Peyer's patch (tissue), 4 donors: ENCODE data around the gene PPFIBP2. TPM values are rescaled to one million over a fixed set of nuclear protein-coding genes. Genes with fewer than 3 reads are reported as not detected.

ENCODE experiments used
- DNase-seq, 3 donors: peaks; one replicate each; pipeline ENCODE4 v3.0.0-alpha.2; 2017 to 2019
- H3K27ac ChIP-seq, 4 donors: fragments of 200-600 bp; sonication (generic); one replicate each; pipeline ENCODE4 v1.5.1; 2016 to 2019
- H3K27me3 ChIP-seq, 2 donors: fragments of 200-600 bp; sonication (generic); one replicate each; pipeline ENCODE4 v1.5.1; 2019
- H3K36me3 ChIP-seq, 3 donors: fragments of 200-600 bp; sonication (generic); one replicate each; pipeline ENCODE4 v1.5.1; 2016 to 2019
- H3K4me1 ChIP-seq, 4 donors: fragments of 200-600 bp; sonication (generic); one replicate each; pipeline ENCODE4 v1.5.1; 2016 to 2019
- H3K4me3 ChIP-seq, 4 donors: fragments of 200-600 bp; sonication (generic); 1 replicate in 3 of 4; 2 replicates in 1 of 4; pipeline ENCODE4 v1.5.1; 2016 to 2019; ENCODE audit warnings: mild to moderate bottlenecking in 1 of 4
- H3K9me3 ChIP-seq, 4 donors: fragments of 200-600 bp; sonication (generic); one replicate each; pipeline ENCODE4 v1.5.1; 2016 to 2019; ENCODE audit warnings: mild to moderate bottlenecking in 1 of 4
- POLR2A ChIP-seq, 2 donors: fragments of 450-650 bp; IDR thresholded peaks; one replicate each; pipeline ENCODE4 v1.5.1; 2017; ENCODE audit warnings: antibody characterized with exemption in 2 of 2, mild to moderate bottlenecking in 2 of 2, moderate library complexity in 2 of 2
- total RNA-seq, 4 donors: library from RNA; depleted of rRNA; stranded (reverse); fragments of >200 nt; gene quantifications; one replicate each; pipeline ENCODE4 v1.1.0, GENCODE V29; 2016
- TF ChIP-seq, protein P1 (sequence below), 6 experiments: fragments of 450-650 bp in 4 of 6; fragments of 200-600 bp in 2 of 6; sonication (generic) in 1 of 6; IDR thresholded peaks; one replicate each; pipeline ENCODE4 v1.5.1; 2017 to 2019; ENCODE audit warnings: antibody characterized with exemption in 6 of 6, mild to moderate bottlenecking in 3 of 6, moderate library complexity in 1 of 6

Gene PPFIBP2
- total RNA-seq, 4 donors from 2014 or later = 74.6 to 245 (median 148) TPM

DNA sequence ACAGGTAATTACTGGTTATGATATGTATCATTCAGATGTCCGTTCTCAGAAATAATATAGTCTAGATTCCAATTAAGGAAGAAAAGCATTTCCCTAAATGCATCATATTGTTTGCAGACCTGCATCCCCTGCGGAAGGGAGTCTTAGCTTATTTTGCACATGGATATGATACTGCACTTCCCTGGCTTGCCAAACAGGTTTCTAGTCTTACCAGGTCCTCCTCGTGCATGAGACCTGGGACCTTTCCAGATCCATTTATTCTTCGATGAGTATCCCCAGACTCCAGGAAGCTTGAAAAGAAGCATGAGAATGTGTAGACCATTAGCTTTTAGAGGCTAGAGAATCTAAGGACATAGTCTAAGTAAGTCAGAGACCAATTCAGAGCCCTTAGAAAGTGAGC lies 128.9 kb downstream of the PPFIBP2 start:
- peaks cover 0 to 42% (median 0%) of the 10 kb centered on the region in 3 donors for H3K36me3 ChIP-seq
- no peak overlapping the region for H3K4me3 ChIP-seq
- TF ChIP-seq POLR2A (IDR thresholded peaks at IDR 0.05) = no peak
- TF ChIP-seq, protein P1, sequence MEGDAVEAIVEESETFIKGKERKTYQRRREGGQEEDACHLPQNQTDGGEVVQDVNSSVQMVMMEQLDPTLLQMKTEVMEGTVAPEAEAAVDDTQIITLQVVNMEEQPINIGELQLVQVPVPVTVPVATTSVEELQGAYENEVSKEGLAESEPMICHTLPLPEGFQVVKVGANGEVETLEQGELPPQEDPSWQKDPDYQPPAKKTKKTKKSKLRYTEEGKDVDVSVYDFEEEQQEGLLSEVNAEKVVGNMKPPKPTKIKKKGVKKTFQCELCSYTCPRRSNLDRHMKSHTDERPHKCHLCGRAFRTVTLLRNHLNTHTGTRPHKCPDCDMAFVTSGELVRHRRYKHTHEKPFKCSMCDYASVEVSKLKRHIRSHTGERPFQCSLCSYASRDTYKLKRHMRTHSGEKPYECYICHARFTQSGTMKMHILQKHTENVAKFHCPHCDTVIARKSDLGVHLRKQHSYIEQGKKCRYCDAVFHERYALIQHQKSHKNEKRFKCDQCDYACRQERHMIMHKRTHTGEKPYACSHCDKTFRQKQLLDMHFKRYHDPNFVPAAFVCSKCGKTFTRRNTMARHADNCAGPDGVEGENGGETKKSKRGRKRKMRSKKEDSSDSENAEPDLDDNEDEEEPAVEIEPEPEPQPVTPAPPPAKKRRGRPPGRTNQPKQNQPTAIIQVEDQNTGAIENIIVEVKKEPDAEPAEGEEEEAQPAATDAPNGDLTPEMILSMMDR (IDR thresholded peaks at IDR 0.05) = no peak
- no peaks in the 10 kb centered on the region for H3K27me3 ChIP-seq
- peaks cover 0 to 24% (median 0%) of the 10 kb centered on the region in 4 donors for H3K4me1 ChIP-seq
- no peak for DNase-seq
- no peak overlapping the region for H3K27ac ChIP-seq
- no peaks in the 10 kb centered on the region for H3K9me3 ChIP-seq

DNA sequence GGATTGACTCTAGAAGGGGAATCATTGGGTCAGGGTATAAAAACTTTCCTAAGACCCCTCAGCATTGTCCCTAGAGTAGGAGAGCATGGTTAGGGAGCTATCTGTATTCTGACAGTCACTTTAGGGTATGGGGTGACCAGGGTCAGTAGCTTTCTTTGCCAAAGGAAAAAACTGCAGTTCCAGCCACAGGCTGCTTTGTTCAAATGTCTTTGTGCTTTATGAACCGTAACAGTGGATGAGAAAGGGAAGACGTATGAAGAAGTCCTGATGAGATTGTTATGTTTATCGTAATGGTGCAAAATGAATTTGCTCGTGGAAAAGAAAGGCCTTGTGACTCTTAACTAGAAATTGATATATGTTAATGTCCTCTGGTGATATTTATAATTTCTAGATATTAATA lies 129.5 kb downstream of the PPFIBP2 start:
- H3K27ac ChIP-seq = no peak overlapping the region
- H3K4me1 ChIP-seq = peaks cover 0 to 24% (median 0%) of the 10 kb centered on the region in 4 donors
- no peaks in the 10 kb centered on the region for H3K9me3 ChIP-seq
- H3K36me3 ChIP-seq = peaks cover 0 to 40% (median 0%) of the 10 kb centered on the region in 3 donors
- TF ChIP-seq POLR2A (IDR thresholded peaks at IDR 0.05) = no peak
- TF ChIP-seq, protein P1 (IDR thresholded peaks at IDR 0.05) = no peak
- no peak overlapping the region for H3K4me3 ChIP-seq
- DNase-seq = no peak
- H3K27me3 ChIP-seq = no peaks in the 10 kb centered on the region

DNA sequence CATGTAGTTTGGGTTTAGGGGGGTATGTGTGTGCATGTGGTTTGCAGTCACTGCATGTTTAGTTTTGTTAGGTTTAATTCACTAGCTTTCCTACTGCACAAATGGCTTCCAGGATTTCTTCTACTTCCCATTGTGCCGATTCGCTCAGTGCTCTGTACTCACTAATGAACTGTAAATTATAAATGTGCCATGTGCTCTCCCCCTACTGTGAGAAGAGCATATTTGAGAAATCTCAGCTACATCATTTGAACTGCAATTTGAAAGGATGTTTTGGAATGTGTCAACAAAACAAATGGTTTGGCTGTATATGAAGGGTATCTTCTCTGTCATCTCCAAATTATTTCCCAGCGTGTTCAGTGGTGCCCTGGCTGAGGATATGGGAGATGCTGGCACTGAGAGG lies 131.4 kb downstream of the PPFIBP2 start:
- Histone ChIP-seq H3K36me3 (peaks cover 0 to 55% (median 0%) of the 10 kb centered on the region in 3 donors), H3K4me3 (no peak overlapping the region), H3K27ac (no peak overlapping the region), H3K9me3 (no peaks in the 10 kb centered on the region), H3K4me1 (peaks cover 0 to 5% (median 0%) of the 10 kb centered on the region in 4 donors), H3K27me3 (no peaks in the 10 kb centered on the region)
- no peak for TF ChIP-seq POLR2A (IDR thresholded peaks at IDR 0.05)
- TF ChIP-seq, protein P1 (IDR thresholded peaks at IDR 0.05) = no peak
- no peak for DNase-seq

DNA sequence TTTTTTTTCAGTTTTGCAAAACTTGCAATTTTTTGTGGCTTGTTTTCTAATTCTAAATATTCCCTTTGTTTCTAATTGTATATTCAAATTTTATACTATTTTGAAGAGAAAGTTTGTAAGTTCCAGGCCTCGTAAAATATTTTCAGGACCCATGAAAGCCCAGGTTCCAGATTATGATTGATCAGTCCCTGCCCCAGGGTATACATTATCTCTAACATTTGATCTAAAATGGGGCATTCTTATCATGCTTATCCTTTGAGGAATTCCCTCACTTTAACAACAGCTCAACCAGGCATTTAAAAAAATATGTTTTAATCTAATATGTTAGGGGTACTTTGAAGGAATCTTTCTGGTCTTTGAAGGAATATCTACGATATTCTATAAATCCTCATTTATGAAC lies 133.1 kb downstream of the PPFIBP2 start:
- no peak for TF ChIP-seq POLR2A (IDR thresholded peaks at IDR 0.05)
- TF ChIP-seq, protein P1 (IDR thresholded peaks at IDR 0.05) = no peak
- no peak for DNase-seq

DNA sequence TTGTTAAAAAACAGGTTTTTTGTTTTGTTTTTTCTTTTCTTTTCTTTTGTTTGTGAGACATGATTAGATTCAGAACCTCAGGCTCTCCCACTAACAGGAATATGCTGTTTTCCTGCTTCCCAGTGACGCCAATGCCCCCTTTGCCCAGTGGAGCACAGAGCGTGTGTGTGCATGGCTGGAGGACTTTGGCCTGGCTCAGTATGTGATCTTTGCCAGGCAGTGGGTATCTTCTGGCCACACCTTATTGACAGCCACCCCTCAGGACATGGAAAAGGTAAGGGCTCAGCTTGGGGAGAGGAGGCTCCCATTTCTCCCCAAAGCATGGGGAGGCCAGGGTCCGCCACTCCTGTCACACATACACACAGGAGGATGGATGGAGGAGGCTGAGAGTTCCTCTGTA lies 134.5 kb downstream of the PPFIBP2 start:
- Histone ChIP-seq H3K9me3 (no peaks in the 10 kb centered on the region), H3K4me3 (no peak overlapping the region), H3K27me3 (no peaks in the 10 kb centered on the region), H3K27ac (peak overlapping the region in 1 of 4 donors; percentile 32), H3K4me1 (no peaks in the 10 kb centered on the region), H3K36me3 (peaks cover 0 to 63% (median 0%) of the 10 kb centered on the region in 3 donors)
- TF ChIP-seq, protein P1 (IDR thresholded peaks at IDR 0.05) = no peak
- no peak for TF ChIP-seq POLR2A (IDR thresholded peaks at IDR 0.05)
- peak in 2 of 3 donors; percentile 68 to 70 for DNase-seq

More for the DNA sequence above, 133.1 kb downstream of the PPFIBP2 start:
- Histone ChIP-seq H3K4me3 (no peak overlapping the region), H3K27ac (no peak overlapping the region), H3K4me1 (no peaks in the 10 kb centered on the region), H3K27me3 (no peaks in the 10 kb centered on the region), H3K36me3 (peaks cover 0 to 62% (median 0%) of the 10 kb centered on the region in 3 donors), H3K9me3 (no peaks in the 10 kb centered on the region)

DNA sequence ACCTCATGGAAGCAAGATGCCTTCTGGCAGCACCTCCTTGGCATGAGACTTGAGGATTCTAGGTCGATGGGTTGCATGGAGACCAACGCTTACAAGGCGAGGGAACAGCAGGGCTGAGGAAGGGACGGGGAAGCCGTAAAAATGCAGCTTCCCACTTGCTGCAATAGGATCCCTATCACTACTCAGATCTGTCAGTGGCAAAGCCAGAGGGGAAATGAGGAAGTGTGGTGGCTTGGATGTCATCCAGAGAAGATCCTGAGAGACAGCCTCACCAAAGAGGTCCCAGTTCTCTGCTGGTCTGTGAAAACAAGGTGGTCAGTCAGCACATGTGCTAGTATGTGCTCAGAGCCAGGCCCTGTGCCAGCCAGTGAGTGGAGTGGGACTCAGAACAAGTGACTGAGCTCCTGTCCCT lies 137.3 kb downstream of the PPFIBP2 start:
- Histone ChIP-seq H3K9me3 (no peaks in the 10 kb centered on the region), H3K27me3 (no peaks in the 10 kb centered on the region), H3K36me3 (peaks cover 0 to 69% (median 0%) of the 10 kb centered on the region in 3 donors), H3K27ac (no peak overlapping the region), H3K4me3 (no peak overlapping the region), H3K4me1 (no peaks in the 10 kb centered on the region)
- TF ChIP-seq, protein P1 (IDR thresholded peaks at IDR 0.05) = no peak
- no peak for TF ChIP-seq POLR2A (IDR thresholded peaks at IDR 0.05)
- DNase-seq = no peak
